ENCODE results near the gene ADAR.
A peak's percentile ranks its signal among the peaks of the same experiment; 100 is the strongest.
"Not testable (repeated sequence)": the region's sequence is repeated elsewhere in the genome, so short reads cannot be mapped to it uniquely, and the experiment has no call there.

The ADAR gene, protein sequence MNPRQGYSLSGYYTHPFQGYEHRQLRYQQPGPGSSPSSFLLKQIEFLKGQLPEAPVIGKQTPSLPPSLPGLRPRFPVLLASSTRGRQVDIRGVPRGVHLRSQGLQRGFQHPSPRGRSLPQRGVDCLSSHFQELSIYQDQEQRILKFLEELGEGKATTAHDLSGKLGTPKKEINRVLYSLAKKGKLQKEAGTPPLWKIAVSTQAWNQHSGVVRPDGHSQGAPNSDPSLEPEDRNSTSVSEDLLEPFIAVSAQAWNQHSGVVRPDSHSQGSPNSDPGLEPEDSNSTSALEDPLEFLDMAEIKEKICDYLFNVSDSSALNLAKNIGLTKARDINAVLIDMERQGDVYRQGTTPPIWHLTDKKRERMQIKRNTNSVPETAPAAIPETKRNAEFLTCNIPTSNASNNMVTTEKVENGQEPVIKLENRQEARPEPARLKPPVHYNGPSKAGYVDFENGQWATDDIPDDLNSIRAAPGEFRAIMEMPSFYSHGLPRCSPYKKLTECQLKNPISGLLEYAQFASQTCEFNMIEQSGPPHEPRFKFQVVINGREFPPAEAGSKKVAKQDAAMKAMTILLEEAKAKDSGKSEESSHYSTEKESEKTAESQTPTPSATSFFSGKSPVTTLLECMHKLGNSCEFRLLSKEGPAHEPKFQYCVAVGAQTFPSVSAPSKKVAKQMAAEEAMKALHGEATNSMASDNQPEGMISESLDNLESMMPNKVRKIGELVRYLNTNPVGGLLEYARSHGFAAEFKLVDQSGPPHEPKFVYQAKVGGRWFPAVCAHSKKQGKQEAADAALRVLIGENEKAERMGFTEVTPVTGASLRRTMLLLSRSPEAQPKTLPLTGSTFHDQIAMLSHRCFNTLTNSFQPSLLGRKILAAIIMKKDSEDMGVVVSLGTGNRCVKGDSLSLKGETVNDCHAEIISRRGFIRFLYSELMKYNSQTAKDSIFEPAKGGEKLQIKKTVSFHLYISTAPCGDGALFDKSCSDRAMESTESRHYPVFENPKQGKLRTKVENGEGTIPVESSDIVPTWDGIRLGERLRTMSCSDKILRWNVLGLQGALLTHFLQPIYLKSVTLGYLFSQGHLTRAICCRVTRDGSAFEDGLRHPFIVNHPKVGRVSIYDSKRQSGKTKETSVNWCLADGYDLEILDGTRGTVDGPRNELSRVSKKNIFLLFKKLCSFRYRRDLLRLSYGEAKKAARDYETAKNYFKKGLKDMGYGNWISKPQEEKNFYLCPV

DNA sequence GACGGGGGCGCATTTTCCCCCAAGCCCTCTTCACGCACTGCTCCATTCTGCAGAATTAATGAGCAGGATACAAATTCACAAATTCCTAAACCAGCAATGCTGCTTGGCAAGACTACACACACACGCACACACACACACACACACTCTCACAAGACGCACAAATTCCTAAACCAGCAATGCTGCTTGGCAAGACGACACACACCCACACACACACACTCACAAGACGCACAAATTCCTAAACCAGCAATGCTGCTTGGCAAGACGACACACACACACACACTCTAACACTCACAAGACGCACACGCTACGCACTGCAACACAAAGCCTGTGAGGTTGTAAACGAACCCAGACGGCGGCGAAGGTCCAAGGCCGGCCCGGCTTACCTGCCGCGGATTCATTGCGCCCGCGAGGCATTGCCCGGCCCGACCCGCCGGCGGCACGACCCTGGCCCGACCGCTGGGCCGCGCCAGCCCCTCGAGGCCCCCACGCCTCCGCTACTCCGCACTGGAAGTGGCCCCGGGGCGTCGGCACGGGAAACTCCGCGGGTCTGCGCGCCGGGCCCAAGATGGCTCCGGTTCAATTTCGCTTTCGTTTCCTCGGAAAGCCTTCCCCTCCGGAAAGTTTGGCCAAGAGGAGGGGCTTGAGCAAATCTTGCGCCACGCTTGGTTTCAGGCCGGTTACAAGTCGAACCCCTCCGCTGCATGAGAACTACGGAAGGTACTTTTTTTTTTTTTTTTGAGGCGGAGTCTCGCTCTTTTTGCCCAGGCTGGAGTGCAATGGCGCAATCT is at the start of gene ADAR:
ADAR (minus strand) TSS at position 578 of the 788 bp plus-strand sequence; CDS start at position 398, 180 bp downstream.
- peak; percentile 92 for DNase-seq (ENCODE audit: low spot score)

DNA sequence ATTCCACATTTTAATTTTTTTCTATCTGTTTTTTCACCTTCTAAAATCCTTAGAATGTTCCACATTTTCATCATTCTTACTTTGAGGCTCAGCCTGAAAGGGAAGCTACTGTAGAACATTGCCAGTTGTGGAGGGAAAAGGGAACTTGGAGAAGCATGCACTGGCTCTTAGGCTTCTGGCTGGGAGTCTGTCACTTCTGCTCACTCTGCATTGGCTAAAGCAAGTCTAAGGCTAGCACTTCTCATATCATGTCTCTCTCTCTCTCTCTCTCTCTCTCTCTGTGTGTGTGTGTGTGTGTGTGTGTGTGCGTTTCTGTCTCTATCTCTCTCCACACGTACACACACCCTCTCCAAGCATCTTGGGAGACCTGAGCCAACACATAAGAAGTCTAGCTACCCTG is 49.6 kb upstream of the ADAR start:
- no peak for DNase-seq (ENCODE audit: low spot score)

DNA sequence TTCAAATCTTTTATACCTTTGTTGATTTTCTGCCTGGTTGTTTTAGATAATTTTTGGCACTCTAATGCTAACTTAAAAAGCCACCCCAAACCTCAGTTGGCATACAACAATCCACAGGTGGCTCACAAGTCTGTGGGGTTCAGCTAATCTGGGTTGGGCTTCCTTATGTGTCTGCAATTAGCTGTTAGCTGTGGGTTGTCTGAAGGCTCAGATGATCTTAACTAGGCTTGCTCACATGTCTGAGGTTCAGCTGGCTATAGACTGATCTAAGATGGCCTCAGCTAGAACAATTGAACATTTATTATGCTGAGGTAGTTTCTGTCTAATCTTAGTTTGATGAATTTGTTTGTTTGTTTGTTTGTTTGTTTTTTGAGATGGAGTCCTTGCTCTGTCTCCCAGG is 44.9 kb upstream of the ADAR start:
- no peak for DNase-seq (ENCODE audit: low spot score)

DNA sequence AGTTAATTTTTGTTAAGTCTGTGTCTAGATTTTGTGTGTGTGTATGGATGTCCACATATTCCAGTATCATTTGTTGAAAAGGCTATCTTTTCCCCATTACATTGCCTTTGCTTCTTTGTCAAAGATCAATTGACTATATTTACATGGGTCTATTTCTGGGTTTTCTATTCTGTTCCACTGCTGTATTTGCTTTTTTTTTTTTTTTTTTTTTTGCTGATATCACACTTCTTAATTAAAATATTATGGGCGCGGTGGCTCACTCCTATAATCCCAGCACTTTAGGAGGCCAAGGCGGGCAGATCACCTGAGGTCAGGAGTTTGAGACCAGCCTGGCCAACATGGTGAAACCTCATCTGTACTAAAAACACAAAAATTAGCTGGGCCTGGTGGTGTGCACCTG is 36.7 kb upstream of the ADAR start:
- not testable (repeated sequence) for DNase-seq (ENCODE audit: low spot score)

DNA sequence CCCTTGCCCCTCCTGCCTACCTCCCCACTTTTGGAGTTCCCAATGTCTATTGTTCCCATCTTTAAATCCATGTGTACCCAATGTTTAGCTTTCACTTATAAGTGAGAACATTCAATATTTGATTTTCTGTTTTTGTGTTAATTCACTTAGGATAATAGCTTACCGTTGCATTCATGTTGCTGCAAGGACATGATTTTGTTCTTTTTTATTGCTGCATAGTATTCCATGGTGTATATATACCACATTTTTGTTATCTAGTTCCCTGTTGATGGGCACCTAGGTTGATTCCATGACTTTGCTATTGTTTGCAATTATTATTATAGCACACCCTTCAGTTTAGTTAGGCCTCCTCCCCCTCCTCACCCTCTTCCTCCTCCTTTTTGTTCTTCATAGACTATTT is 33.5 kb upstream of the ADAR start:
- no peak for DNase-seq (ENCODE audit: low spot score)

DNA sequence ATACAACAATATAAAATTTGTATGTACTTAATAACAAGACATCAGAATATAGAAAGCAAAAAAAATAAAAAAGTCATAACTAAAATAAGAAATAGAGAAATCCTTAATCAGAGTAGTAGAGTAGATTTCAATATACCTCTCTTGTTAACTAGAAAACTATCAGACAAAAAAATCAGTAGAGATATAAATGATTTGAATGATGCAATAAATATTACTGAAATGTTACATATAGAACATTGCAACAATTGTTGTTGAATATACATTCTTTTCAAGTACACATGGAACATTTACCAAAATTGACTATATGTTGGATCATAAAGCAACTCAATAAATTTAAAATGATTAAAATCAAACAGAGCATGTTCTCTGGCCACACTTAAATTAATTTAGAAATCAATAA is 31.9 kb upstream of the ADAR start:
- no peak for DNase-seq (ENCODE audit: low spot score)

GRCh38 chr1:154635171-154635570 is 27.2 kb upstream of the ADAR start:
- no peak for DNase-seq (ENCODE audit: low spot score)

DNA sequence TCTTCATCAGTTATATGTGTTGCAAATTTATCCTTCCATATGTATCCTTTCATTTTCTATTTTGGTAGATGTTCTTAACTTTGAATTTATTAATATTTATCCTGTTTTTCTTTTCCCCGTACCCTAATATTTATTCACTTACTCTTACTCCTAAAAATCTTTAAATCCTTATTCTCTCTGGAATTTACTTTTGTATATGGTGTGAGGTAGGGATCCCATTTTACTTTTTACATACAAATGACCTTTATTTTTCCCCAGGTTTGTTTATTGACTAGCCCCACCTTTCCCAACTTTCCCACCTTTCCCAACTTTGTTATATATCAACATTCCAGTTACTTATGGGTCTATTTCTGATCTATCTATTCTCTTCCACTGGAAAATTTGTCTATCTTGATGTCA is 21.7 kb upstream of the ADAR start:
- DNase-seq (ENCODE audit: low spot score) = no peak

DNA sequence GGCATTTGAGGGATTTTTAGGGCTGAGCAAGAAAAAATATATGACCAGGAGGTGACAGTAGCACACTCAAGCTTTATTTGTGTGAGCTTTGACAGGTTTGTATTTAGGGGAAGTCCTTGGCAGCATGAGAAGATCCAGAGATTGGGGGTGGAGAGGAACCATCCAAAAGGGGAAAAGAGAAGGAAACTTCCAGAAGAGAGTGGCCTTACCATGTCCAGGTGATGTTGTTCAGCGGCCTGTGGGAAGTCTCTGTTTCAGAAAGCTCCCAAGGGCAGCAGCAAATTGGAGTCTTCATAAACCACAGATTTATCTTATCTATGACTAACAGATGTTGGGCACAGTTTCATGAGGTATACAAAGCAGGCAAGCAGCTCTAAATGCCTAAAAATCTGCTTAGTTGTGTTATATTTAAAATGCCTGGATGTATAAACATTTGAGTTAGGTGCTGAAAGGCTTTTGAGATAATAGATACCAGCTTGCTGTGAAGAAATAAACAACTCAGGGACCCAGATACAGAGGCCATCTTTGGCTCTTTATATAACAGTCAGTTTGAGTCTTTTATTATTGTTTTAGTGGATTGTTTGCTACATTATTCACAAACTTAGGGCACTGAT is 21.2 kb upstream of the ADAR start:
- DNase-seq (ENCODE audit: low spot score) = no peak

DNA sequence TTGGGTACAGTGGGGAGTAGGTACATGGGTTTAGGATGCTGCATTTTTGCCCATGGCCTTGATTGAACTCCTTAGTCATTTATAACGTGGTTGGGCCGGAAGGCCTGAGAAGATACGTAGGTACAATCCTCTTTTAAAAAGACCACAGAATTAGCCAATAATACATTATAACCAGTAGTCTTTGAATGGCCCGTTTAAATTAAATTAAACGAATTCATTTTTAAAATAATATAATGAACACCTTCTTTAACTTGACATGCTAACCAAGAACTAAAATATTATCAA is 20.1 kb upstream of the ADAR start:
- no peak for DNase-seq (ENCODE audit: low spot score)

DNA sequence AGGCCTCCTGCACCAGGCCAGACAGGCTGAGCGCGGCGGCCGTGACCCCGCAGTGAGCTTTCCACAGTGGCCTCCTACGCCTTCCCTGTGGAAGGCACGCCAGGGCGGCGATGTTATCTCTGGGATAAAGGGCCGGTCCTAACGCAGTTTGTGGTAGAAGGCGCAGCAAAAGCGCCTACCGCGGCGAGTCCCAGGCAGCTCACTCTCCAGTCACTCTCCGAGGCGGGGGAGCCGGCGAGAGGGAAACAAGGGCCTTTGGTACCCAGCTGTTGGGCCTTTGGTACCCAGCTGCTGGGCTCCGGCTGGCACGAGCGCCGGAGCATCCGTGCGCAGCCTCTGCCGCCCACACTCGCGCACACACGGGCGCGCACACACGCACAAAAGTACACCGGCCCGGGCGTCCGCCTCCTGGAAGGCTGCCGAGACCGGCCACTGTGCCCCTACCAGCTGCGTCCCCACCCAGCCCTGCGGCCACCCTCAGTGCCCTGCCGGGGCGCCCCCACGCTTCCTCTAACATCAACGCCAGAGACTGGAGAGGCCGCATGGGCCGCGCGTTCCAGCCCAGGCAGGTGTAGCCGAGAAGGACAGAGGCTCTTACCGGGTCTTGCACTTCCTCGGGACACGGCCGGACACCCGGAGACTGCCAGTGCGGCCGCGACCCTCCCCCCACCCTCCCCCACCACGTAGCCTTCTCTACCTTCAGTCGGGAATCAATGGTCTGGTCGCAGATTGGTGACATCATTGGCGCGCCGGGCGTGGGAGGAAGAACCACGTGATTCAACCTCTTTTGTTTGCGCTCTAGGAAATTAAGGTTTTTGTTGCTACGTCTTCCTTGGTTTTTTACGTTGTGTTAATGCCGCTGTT is 19.5 kb upstream of the ADAR start:
- DNase-seq (ENCODE audit: low spot score) = peak; percentile 91

DNA sequence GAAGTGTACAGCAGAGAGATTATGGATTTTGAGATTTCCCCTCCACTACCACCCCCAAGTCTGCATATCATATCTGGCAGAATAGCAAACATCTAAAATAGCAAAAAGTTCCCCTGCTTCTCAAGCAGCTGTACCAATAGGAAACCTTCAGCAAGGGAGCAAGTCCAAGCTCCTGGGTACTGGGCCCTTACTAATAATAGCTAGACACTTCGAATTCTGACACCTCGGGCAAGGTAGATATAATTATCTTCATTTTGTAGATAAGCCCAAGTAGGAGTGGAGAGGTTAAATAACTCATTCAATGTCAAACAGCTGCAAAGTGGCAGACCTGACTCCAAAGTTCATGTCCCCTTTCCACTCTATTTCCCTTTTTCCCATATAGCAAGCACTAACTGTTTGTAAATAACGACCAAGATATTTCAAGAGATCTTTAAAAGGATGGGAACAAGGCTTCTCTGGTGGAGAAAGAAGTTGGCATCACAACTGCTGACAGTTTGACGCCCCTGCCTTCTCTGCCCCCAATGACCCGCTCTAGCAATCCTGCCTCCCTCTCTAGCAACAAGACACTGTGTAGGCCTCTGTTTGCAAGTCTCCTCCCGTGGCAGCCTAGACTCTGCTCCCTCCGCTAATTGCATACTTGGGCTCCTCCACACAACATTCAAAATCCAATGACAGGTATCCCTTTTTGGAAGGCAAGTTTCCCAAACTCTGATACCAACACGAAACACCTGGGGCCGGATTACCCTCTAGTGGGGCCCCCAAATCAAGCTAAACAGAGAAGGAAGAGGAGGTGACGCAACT is 18.7 kb upstream of the ADAR start:
- DNase-seq (ENCODE audit: low spot score) = no peak

DNA sequence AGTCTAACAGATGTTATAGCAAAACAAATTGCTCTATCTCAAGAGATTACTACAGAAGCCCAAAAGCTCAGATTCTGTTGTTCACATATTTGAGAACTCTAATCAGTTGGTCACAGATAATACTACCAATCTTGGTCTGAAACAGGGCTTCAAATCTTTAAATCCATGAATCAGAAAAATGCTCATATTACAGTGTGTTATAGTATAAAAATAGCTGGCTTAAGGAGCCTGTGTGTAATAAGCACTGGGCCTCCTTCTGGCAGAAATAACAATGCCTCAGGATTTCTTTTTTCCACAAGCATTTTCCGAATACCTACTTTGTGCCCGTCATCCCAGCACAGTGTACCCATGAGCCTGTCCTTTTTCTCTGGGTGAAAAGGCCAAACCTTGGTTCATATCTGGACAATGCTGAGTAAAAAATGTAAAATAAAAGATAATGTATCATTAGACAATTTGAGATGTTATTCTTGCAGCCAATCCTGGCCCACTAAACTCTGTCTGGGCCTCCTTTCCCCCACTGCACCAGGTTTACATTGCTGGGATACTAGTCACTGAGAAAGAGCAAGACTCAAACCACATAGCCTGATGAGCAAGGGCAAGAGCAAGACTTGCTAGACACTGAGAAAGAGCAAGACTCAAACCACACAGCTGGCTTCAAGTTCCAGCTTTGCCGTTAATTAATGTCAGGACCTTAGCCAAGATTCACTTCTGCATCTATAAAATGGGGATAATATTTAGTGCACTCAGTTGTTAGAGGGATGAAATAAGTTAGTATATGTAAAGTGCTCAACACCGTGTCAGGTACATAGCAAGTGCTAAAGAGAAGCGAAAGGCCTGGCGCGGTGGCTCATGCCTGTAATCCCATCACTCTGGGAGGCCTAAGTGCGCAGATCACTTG is 17.0 kb upstream of the ADAR start:
- no peak for DNase-seq (ENCODE audit: low spot score)

DNA sequence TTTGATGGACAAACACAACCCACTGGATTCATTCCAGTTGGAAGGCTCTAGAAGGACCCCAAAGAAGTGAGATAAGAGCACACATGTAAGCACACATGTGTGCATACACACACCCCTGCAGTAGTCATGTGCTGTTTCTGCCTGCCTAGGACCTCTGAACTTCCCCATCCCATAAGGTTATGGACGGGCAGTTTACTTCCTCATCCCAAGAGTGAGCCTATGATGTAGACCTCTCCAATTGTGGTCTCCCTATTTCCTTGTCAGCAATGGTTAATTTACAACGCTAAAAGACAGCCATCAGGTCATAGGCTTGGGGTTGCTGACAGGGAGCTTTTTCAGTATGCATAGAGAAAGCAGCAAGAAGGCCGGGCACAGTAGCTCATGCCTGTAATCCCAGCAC is 15.4 kb upstream of the ADAR start:
- no peak for DNase-seq (ENCODE audit: low spot score)

GRCh38 chr1:154622503-154623039 is 14.6 kb upstream of the ADAR start:
- DNase-seq (ENCODE audit: low spot score) = no peak

DNA sequence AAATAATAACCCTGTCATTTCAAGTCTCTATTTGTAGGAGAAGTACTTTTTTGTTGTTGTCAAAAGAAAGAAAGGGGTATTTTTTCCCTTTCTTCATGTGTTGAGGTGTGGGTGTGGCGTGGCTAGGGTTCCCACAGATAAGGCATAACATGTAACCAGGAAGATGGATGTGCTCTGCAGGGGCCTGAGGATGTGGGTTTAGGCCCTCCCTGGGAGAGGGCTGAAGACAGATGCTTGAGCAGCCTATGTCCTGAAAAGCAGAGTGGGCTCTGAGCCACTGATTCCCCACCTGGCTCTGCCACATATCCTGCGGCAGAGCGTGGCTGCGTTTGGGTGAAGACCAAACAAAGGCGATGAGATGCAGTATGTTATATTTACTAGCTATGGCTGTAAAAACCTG is 13.9 kb upstream of the ADAR start:
- no peak for DNase-seq (ENCODE audit: low spot score)

GRCh38 chr1:154620751-154621150 is 12.8 kb upstream of the ADAR start:
- no peak for DNase-seq (ENCODE audit: low spot score)
